ENCODE results near the gene OLFM4. TPM values are rescaled to one million over a fixed set of nuclear protein-coding genes. Genes with fewer than 3 reads are reported as not detected.

Gene OLFM4
- total and polyA plus RNA-seq, 2 experiments from 2014 or later: not detected

GRCh38 chr13:53052675-53053074 is 24.1 kb downstream of the OLFM4 start:
- Mint-ChIP-seq H3K4me3 (no peak overlapping the region), H3K9me3 (no peaks in the 10 kb centered on the region; the same call in 2 of the 3 replicates), H3K36me3 (ENCODE audit: low read depth) (no peaks in the 10 kb centered on the region), H3K27ac (no peak overlapping the region; the same call in 1 of the 2 replicates), H3K4me1 (peaks cover 3% of the 10 kb centered on the region; the same call in 2 of the 3 replicates), H3K27me3 (ENCODE audit: insufficient read depth, low read depth, poor library complexity) (no peaks in the 10 kb centered on the region)
- Histone ChIP-seq H3F3A (replicated peaks; ENCODE audit: low read depth) (no peaks in the 10 kb centered on the region), H3K27me3 (ENCODE audit: insufficient read depth) (no peaks in the 10 kb centered on the region), H3K79me2 (replicated peaks; ENCODE audit: insufficient read depth) (no peaks in the 10 kb centered on the region), H3K36me3 (ENCODE audit: insufficient read depth) (no peaks in the 10 kb centered on the region), H3K27ac (ENCODE audit: low read depth) (no peak overlapping the region), H3K4me2 (no peak overlapping the region), H3K4me1 (ENCODE audit: insufficient read depth) (no peaks in the 10 kb centered on the region), H2AFZ (no peak overlapping the region), H4K20me1 (replicated peaks; ENCODE audit: insufficient read depth) (no peaks in the 10 kb centered on the region), H3K9me2 (ENCODE audit: insufficient read depth) (peaks cover 24% of the 10 kb centered on the region), H3K4me3 (no peak overlapping the region)
- DNase-seq (ENCODE audit: low spot score) (no peak), ATAC-seq (no peak; the same call in 2 of the 3 replicates)
- TF ChIP-seq ZNF331 (CRISPR knock-in tag; IDR thresholded peaks at IDR 0.05; ENCODE audit: low read depth) (no peak), ZNF462 (CRISPR knock-in tag; IDR thresholded peaks at IDR 0.05) (no peak), ZNF114 (CRISPR knock-in tag; IDR thresholded peaks at IDR 0.05) (no peak), EZH2phosphoT487 (IDR thresholded peaks at IDR 0.05; ENCODE audit: unreplicated experiment) (no peak), JUNB (IDR thresholded peaks at IDR 0.05; ENCODE audit: unreplicated experiment) (no peak), STAT1 (IDR thresholded peaks at IDR 0.05; ENCODE audit: unreplicated experiment) (no peak), CTCF (conservative IDR thresholded peaks at IDR 0.05; ENCODE audit: low read depth in 2 of 2) (no peak), EZH2 (IDR thresholded peaks at IDR 0.05; ENCODE audit: low read depth, unreplicated experiment) (no peak), REST (IDR thresholded peaks at IDR 0.05; ENCODE audit: unreplicated experiment) (no peak), NANOG (IDR thresholded peaks at IDR 0.05; ENCODE audit: borderline replicate concordance) (no peak), POLR2AphosphoS5 (IDR thresholded peaks at IDR 0.05; ENCODE audit: low read depth) (no peak), ETS1 (IDR thresholded peaks at IDR 0.05) (no peak), CREB1 (CRISPR knock-in tag; IDR thresholded peaks at IDR 0.05; ENCODE audit: low read depth) (no peak)
